ENCODE data around the gene GPR4.

Gene GPR4

DNA sequence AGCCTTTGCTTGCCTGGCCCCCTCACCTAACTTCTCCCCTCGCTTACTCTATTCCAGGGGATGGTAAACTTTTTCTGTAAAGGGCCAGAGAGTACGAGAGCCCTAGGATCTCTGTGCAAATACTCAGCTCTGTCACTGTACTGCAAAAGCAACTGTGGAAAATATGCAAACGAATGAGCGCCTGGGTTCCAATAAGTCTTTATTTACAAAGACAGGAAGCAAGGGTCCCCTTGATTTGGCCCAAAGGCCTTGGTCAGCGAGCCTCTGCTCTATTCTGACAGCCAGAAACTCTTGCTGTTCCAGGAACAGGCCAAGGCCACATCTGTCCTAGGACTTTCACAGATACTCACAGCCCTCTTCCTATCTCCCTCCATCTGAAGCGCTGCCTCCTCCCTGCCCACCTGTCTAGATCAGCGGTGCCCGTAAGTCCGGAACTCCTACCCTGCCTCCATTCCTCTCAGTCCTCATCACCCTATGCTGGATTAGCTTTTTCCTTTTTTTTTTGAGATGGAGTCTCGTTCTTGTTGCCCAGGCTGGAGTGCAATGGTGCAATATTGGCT lies 54.7 kb downstream of the GPR4 start:
- DNase-seq, result no peak

- DNase-seq, result no peak
Observed at GRCh38 chr19:45542234-45542668, 59.8 kb downstream of the GPR4 start.

All from stimulated activated CD8-positive, alpha-beta memory T cell treated with anti-CD3 and anti-CD28 coated beads, Interleukin-4, amount 100 ng/mL, for 48 hours (primary cell).